Activated T-helper 1 cell treated with anti-CD3 and anti-CD28 coated beads, Interleukin-2, amount 50 U/mL, for 16 hours (primary cell): ENCODE data around the gene VAC14.

Experiments
- DNase-seq, 2 donors: peaks; one replicate each; pipeline ENCODE4 v3.0.0-alpha.2; 2020; ENCODE audit warnings: low read depth in 1 of 2, low spot score in 1 of 2

Gene VAC14

GRCh38 chr16:70786020-70786755, 14.8 kb downstream of the VAC14 start:
- no peak for DNase-seq

GRCh38 chr16:70784692-70785555, 16.0 kb downstream of the VAC14 start:
- DNase-seq = no peak

GRCh38 chr16:70782237-70782636, 18.7 kb downstream of the VAC14 start:
- DNase-seq = no peak

GRCh38 chr16:70781800-70782199, 19.2 kb downstream of the VAC14 start:
- DNase-seq = no peak

- no peak for DNase-seq
Observed at GRCh38 chr16:70780546-70780945, 20.4 kb downstream of the VAC14 start.

GRCh38 chr16:70779361-70779760, 21.6 kb downstream of the VAC14 start:
- DNase-seq = no peak

GRCh38 chr16:70778901-70779309, 22.1 kb downstream of the VAC14 start:
- DNase-seq = no peak

- no peak for DNase-seq
Observed at GRCh38 chr16:70777973-70778406, 23.0 kb downstream of the VAC14 start.

GRCh38 chr16:70777496-70777895, 23.5 kb downstream of the VAC14 start:
- DNase-seq = no peak

GRCh38 chr16:70775399-70775798, 25.6 kb downstream of the VAC14 start:
- no peak for DNase-seq

GRCh38 chr16:70774261-70774660, 26.7 kb downstream of the VAC14 start:
- DNase-seq = no peak

- no peak for DNase-seq
Observed at GRCh38 chr16:70772493-70772892, 28.5 kb downstream of the VAC14 start.

GRCh38 chr16:70770626-70771552, 30.1 kb downstream of the VAC14 start:
- peak; percentile 10 to 24 for DNase-seq

GRCh38 chr16:70770291-70770625, 30.7 kb downstream of the VAC14 start:
- no peak for DNase-seq

GRCh38 chr16:70769761-70770160, 31.2 kb downstream of the VAC14 start:
- no peak for DNase-seq

GRCh38 chr16:70769131-70769530, 31.8 kb downstream of the VAC14 start:
- no peak for DNase-seq

- no peak for DNase-seq
Observed at GRCh38 chr16:70768203-70768580, 32.8 kb downstream of the VAC14 start.

GRCh38 chr16:70767377-70768202, 33.4 kb downstream of the VAC14 start:
- DNase-seq = no peak

- DNase-seq = no peak
Observed at GRCh38 chr16:70766658-70767057, 34.3 kb downstream of the VAC14 start.

GRCh38 chr16:70766176-70766575, 34.8 kb downstream of the VAC14 start:
- no peak for DNase-seq

- DNase-seq = no peak
Observed at GRCh38 chr16:70765491-70765890, 35.5 kb downstream of the VAC14 start.
